Activated naive CD4-positive, alpha-beta T cell treated with anti-CD3 and anti-CD28 coated beads for 36 hours (primary cell): ENCODE results near the gene UMODL1. TPM values are rescaled to one million over a fixed set of nuclear protein-coding genes. Genes with fewer than 3 reads are reported as not detected.

Experiments
- CTCF ChIA-PET: fragments of 350-600 bp; sonication (Branson Sonifier 250); formaldehyde crosslinking; loops from one replicate; lab custom pipeline; 2021; ENCODE audit warnings: antibody characterized with exemption; lab: Charles Lee
- DNase-seq: peaks from one replicate; pipeline ENCODE4 v3.0.0-alpha.2; 2020
- H3K27ac Mint-ChIP-seq: one replicate; pipeline ENCODE4 v1.8.0; 2021; ENCODE audit warnings: mild to moderate bottlenecking, mixed read lengths
- H3K27me3 Mint-ChIP-seq: one replicate; pipeline ENCODE4 v1.8.0; 2021; ENCODE audit warnings: low read depth, mixed read lengths
- H3K36me3 Mint-ChIP-seq: one replicate; pipeline ENCODE4 v1.8.0; 2021; ENCODE audit warnings: low read depth, mixed read lengths
- H3K4me1 Mint-ChIP-seq: one replicate; pipeline ENCODE4 v1.8.0; 2021; ENCODE audit warnings: low read depth, mixed read lengths
- H3K4me3 Mint-ChIP-seq: one replicate; pipeline ENCODE4 v1.8.0; 2021; ENCODE audit warnings: mild to moderate bottlenecking, moderate library complexity, mixed read lengths
- H3K9me3 Mint-ChIP-seq: one replicate; pipeline ENCODE4 v1.8.0; 2021; ENCODE audit warnings: mixed read lengths
- intact Hi-C: fragments of 100-400 bp; cut with micrococcal nuclease; formaldehyde crosslinking; loops from one replicate; pipeline ENCODE4 v1.15.1; 2023
- total RNA-seq, 2 experiments: library from RNA; stranded (reverse); gene quantifications; one replicate each; pipeline ENCODE4 v1.2.3, GENCODE V29; 2021

UMODL1 gene
- total RNA-seq, 2 experiments from 2014 or later = not detected

- Mint-ChIP-seq H3K36me3 (no peaks in the 10 kb centered on the region), H3K27me3 (peaks cover 1% of the 10 kb centered on the region), H3K4me1 (peaks cover 36% of the 10 kb centered on the region), H3K9me3 (no peaks in the 10 kb centered on the region), H3K27ac (no peak overlapping the region), H3K4me3 (no peak overlapping the region)
- intact Hi-C loops = loop anchor here (5.0 kb wide), 1 partner anchor 290 kb away; no protein-coding TSS in a partner anchor
- DNase-seq = peak; percentile 65
- CTCF ChIA-PET = interaction anchor here (7.4 kb wide), 1 partner anchor 98 kb away, joined by 110 read pairs; no protein-coding TSS in a partner anchor
Observed at GRCh38 chr21:42161956-42162681, 91.0 kb downstream of the UMODL1 start.

DNA sequence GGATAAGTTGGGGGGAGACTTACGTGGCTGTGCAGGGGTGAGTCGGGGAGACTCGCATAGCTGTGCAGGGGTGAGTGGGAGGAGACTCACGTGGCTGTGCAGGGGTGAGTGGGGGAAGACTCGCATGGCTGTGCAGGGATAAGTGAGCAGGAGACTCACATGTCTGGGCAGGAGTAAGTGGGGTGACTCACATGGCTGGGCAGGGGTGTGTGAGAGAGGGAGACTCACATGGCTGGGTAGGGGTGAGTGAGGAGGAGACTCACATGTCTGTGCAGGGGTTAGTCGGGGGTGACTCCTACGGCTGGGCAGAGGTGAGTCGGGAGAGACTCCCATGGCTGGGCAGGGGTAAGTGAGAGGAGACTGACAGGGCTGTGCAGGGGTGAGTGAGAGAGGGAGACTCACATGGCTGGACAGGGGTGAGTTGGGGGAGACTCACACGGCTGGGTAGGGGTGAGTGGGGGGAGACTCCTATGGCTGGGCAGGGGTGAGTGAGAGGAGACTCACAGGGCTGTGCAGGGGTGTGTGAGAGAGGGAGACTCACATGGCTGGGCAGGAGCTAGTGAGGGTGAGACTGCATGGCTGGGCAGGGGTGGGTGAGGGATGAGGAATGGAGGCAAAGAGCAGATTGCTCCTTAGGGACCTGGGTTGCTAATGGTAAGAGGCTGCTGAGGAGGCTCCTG, 91.9 kb downstream of the UMODL1 start:
- no peak overlapping the region for H3K4me3 Mint-ChIP-seq
- intact Hi-C loops = loop anchor here (5.0 kb wide), 1 partner anchor 289 kb away; no protein-coding TSS in a partner anchor
- peak overlapping the region; percentile 43 for H3K27ac Mint-ChIP-seq
- no peaks in the 10 kb centered on the region for H3K9me3 Mint-ChIP-seq
- H3K36me3 Mint-ChIP-seq = no peaks in the 10 kb centered on the region
- peaks cover 36% of the 10 kb centered on the region for H3K4me1 Mint-ChIP-seq
- DNase-seq = peak; percentile 51
- CTCF ChIA-PET = interaction anchor here (1.1 to 7.4 kb wide), 5 partner anchors 10 to 100 kb away, joined by 4 to 110 read pairs (median 7); no protein-coding TSS in a partner anchor
- H3K27me3 Mint-ChIP-seq = peaks cover 1% of the 10 kb centered on the region

GRCh38 chr21:42163511-42163863, 92.4 kb downstream of the UMODL1 start:
- intact Hi-C loops = loop anchor here (5.0 kb wide), 1 partner anchor 289 kb away; no protein-coding TSS in a partner anchor
- H3K36me3 Mint-ChIP-seq = no peaks in the 10 kb centered on the region
- no peaks in the 10 kb centered on the region for H3K9me3 Mint-ChIP-seq
- peaks cover 1% of the 10 kb centered on the region for H3K27me3 Mint-ChIP-seq
- CTCF ChIA-PET = interaction anchor here (0.8 to 7.4 kb wide), 15 partner anchors 10 to 147 kb away, joined by 3 to 110 read pairs (median 6); no protein-coding TSS in a partner anchor
- no peak overlapping the region for H3K27ac Mint-ChIP-seq
- no peak overlapping the region for H3K4me3 Mint-ChIP-seq
- H3K4me1 Mint-ChIP-seq = peaks cover 36% of the 10 kb centered on the region
- no peak for DNase-seq

- peaks cover 1% of the 10 kb centered on the region for H3K27me3 Mint-ChIP-seq
- intact Hi-C loops = loop anchor here (1.0 to 5.0 kb wide), 5 partner anchors 24 to 288 kb away; no protein-coding TSS in a partner anchor
- H3K36me3 Mint-ChIP-seq = no peaks in the 10 kb centered on the region
- CTCF ChIA-PET = interaction anchor here (0.7 to 7.4 kb wide), 24 partner anchors 8 to 185 kb away, joined by 3 to 110 read pairs (median 4); no protein-coding TSS in a partner anchor
- no peak overlapping the region for H3K27ac Mint-ChIP-seq
- peaks cover 33% of the 10 kb centered on the region for H3K4me1 Mint-ChIP-seq
- no peaks in the 10 kb centered on the region for H3K9me3 Mint-ChIP-seq
- peak; percentile 83 for DNase-seq
- H3K4me3 Mint-ChIP-seq = no peak overlapping the region
Observed at GRCh38 chr21:42164064-42164789, 93.1 kb downstream of the UMODL1 start.

GRCh38 chr21:42164818-42165217, 93.7 kb downstream of the UMODL1 start:
- Mint-ChIP-seq H3K27me3 (no peaks in the 10 kb centered on the region), H3K36me3 (no peaks in the 10 kb centered on the region), H3K4me3 (no peak overlapping the region), H3K27ac (no peak overlapping the region), H3K9me3 (no peaks in the 10 kb centered on the region), H3K4me1 (peaks cover 30% of the 10 kb centered on the region)
- DNase-seq = no peak
- CTCF ChIA-PET = interaction anchor here (0.8 to 7.4 kb wide), 14 partner anchors 13 to 146 kb away, joined by 3 to 110 read pairs (median 4); no protein-coding TSS in a partner anchor
- intact Hi-C loops = loop anchor here (1.0 to 5.0 kb wide), 5 partner anchors 23 to 287 kb away; no protein-coding TSS in a partner anchor

DNA sequence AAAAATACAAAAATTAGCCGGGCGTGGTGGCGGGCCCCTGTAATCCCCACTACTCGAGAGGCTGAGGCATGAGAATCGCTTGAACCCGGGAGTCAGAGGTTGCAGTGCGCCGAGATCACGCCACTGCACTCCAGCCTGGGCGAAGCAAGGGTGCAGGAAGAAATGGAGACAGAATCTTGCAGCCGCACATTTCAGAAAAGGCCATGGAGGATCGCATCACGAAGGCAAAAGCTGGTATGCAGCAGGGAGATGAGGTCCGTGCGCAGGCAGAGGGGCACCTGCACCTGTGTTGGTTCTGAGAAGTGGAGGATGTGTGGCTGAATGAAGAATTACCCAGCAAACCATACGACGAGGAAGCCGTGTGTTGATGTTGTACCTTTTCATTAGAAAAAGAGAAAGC, 94.8 kb downstream of the UMODL1 start:
- CTCF ChIA-PET = interaction anchor here (0.8 to 7.4 kb wide), 7 partner anchors 23 to 106 kb away, joined by 3 to 110 read pairs (median 3); no protein-coding TSS in a partner anchor
- no peaks in the 10 kb centered on the region for H3K27me3 Mint-ChIP-seq
- H3K27ac Mint-ChIP-seq = no peak overlapping the region
- intact Hi-C loops = no loop called here
- no peaks in the 10 kb centered on the region for H3K9me3 Mint-ChIP-seq
- H3K36me3 Mint-ChIP-seq = no peaks in the 10 kb centered on the region
- no peak overlapping the region for H3K4me3 Mint-ChIP-seq
- H3K4me1 Mint-ChIP-seq = peaks cover 26% of the 10 kb centered on the region
- no peak for DNase-seq

- intact Hi-C loops = no loop called here
- H3K36me3 Mint-ChIP-seq = no peaks in the 10 kb centered on the region
- no peaks in the 10 kb centered on the region for H3K27me3 Mint-ChIP-seq
- no peak overlapping the region for H3K4me3 Mint-ChIP-seq
- H3K4me1 Mint-ChIP-seq = peaks cover 5% of the 10 kb centered on the region
- H3K9me3 Mint-ChIP-seq = no peaks in the 10 kb centered on the region
- no peak overlapping the region for H3K27ac Mint-ChIP-seq
- CTCF ChIA-PET = interaction anchor here (0.8 to 7.4 kb wide), 4 partner anchors 13 to 90 kb away, joined by 3 to 110 read pairs (median 4); no protein-coding TSS in a partner anchor
- no peak for DNase-seq
Observed at GRCh38 chr21:42169758-42170157, 98.6 kb downstream of the UMODL1 start.

- Mint-ChIP-seq H3K4me1 (peaks cover 5% of the 10 kb centered on the region), H3K27me3 (no peaks in the 10 kb centered on the region), H3K27ac (no peak overlapping the region), H3K4me3 (no peak overlapping the region), H3K36me3 (no peaks in the 10 kb centered on the region), H3K9me3 (no peaks in the 10 kb centered on the region)
- intact Hi-C loops = no loop called here
- CTCF ChIA-PET = interaction anchor here (0.9 to 1.3 kb wide), 2 partner anchors 74 to 88 kb away, joined by 3 to 4 read pairs; no protein-coding TSS in a partner anchor
- no peak for DNase-seq
Observed at GRCh38 chr21:42171091-42172053, 100.3 kb downstream of the UMODL1 start.

GRCh38 chr21:42172596-42173483, 101.7 kb downstream of the UMODL1 start:
- H3K36me3 Mint-ChIP-seq = no peaks in the 10 kb centered on the region
- intact Hi-C loops = no loop called here
- H3K27me3 Mint-ChIP-seq = no peaks in the 10 kb centered on the region
- no peaks in the 10 kb centered on the region for H3K9me3 Mint-ChIP-seq
- H3K4me1 Mint-ChIP-seq = peaks cover 5% of the 10 kb centered on the region
- no peak overlapping the region for H3K27ac Mint-ChIP-seq
- no peak overlapping the region for H3K4me3 Mint-ChIP-seq
- CTCF ChIA-PET = interaction anchor here (0.9 to 1.3 kb wide), 3 partner anchors 9 to 86 kb away, joined by 3 to 4 read pairs (median 3); no protein-coding TSS in a partner anchor
- no peak for DNase-seq

GRCh38 chr21:42174173-42174572, 103.1 kb downstream of the UMODL1 start:
- CTCF ChIA-PET = no interaction called here
- intact Hi-C loops = no loop called here

More at GRCh38 chr21:42174173-42174572, 103.1 kb downstream of the UMODL1 start:
- H3K9me3 Mint-ChIP-seq = no peaks in the 10 kb centered on the region
- DNase-seq = no peak
- no peaks in the 10 kb centered on the region for H3K36me3 Mint-ChIP-seq
- no peak overlapping the region for H3K27ac Mint-ChIP-seq
- no peaks in the 10 kb centered on the region for H3K27me3 Mint-ChIP-seq
- H3K4me1 Mint-ChIP-seq = peaks cover 5% of the 10 kb centered on the region
- H3K4me3 Mint-ChIP-seq = no peak overlapping the region
